ENCODE data around the gene RINT1.

Gene RINT1

GRCh38 chr7:105559926-105560325 lies 27.9 kb downstream of the RINT1 start:
- Histone ChIP-seq H2BK15ac (replicated peaks; ENCODE audit: low read depth) (no peak overlapping the region), H3K56ac (ENCODE audit: low read length) (no peak overlapping the region), H3K9ac (ENCODE audit: low read length) (no peak overlapping the region), H3K18ac (ENCODE audit: low read length) (no peak overlapping the region), H3K4me2 (ENCODE audit: low read length) (no peak overlapping the region), H2AK5ac (ENCODE audit: low read length) (no peak overlapping the region), H3K4me1 (ENCODE audit: control insufficient read depth, low read depth, low read length) (no peaks in the 10 kb centered on the region), H3K23ac (ENCODE audit: low read length) (no peak overlapping the region), H3K79me2 (ENCODE audit: control insufficient read depth, insufficient read depth, low read length) (no peaks in the 10 kb centered on the region), H4K5ac (ENCODE audit: low read length) (no peak overlapping the region), H3K4ac (ENCODE audit: low read depth, low read length) (no peak overlapping the region), H3K27me3 (ENCODE audit: insufficient read depth, low read length, poor library complexity) (no peaks in the 10 kb centered on the region), H4K8ac (ENCODE audit: low read depth, low read length) (no peak overlapping the region), H3K4me3 (ENCODE audit: low read length) (no peak overlapping the region), H2BK120ac (ENCODE audit: low read depth, low read length) (no peak overlapping the region), H3K36me3 (ENCODE audit: control insufficient read depth, insufficient read depth, low read length) (no peaks in the 10 kb centered on the region), H2BK5ac (ENCODE audit: low read length) (no peak overlapping the region), H3K27ac (ENCODE audit: low read depth, low read length) (no peak overlapping the region), H3K79me1 (ENCODE audit: low read length) (no peaks in the 10 kb centered on the region)
- no CpG with 5 or more reads among the region's 1 CpG for WGBS (ENCODE audit: extremely low coverage, insufficient coverage, low lambda C conversion rate)
- DNase-seq = no peak

- Histone ChIP-seq H3K18ac (ENCODE audit: low read length) (no peak overlapping the region), H3K56ac (ENCODE audit: low read length) (no peak overlapping the region), H3K4ac (ENCODE audit: low read depth, low read length) (no peak overlapping the region), H4K8ac (ENCODE audit: low read depth, low read length) (no peak overlapping the region), H3K23ac (ENCODE audit: low read length) (no peak overlapping the region), H3K27me3 (ENCODE audit: insufficient read depth, low read length, poor library complexity) (no peaks in the 10 kb centered on the region), H3K4me3 (ENCODE audit: low read length) (no peak overlapping the region), H3K9ac (ENCODE audit: low read length) (no peak overlapping the region), H2BK15ac (replicated peaks; ENCODE audit: low read depth) (no peak overlapping the region), H3K79me2 (ENCODE audit: control insufficient read depth, insufficient read depth, low read length) (no peaks in the 10 kb centered on the region), H3K79me1 (ENCODE audit: low read length) (no peaks in the 10 kb centered on the region), H2BK120ac (ENCODE audit: low read depth, low read length) (no peak overlapping the region), H3K36me3 (ENCODE audit: control insufficient read depth, insufficient read depth, low read length) (no peaks in the 10 kb centered on the region), H3K4me2 (ENCODE audit: low read length) (no peak overlapping the region), H2BK5ac (ENCODE audit: low read length) (no peak overlapping the region), H3K27ac (ENCODE audit: low read depth, low read length) (no peak overlapping the region), H2AK5ac (ENCODE audit: low read length) (no peak overlapping the region), H4K5ac (ENCODE audit: low read length) (no peak overlapping the region), H3K4me1 (ENCODE audit: control insufficient read depth, low read depth, low read length) (no peaks in the 10 kb centered on the region)
- no CpG with 5 or more reads among the region's 4 CpGs for WGBS (ENCODE audit: extremely low coverage, insufficient coverage, low lambda C conversion rate)
- DNase-seq = no peak
These were observed 33.2 kb downstream of the RINT1 start for GRCh38 chr7:105565190-105565589.

- Histone ChIP-seq H2BK5ac (ENCODE audit: low read length) (no peak overlapping the region), H3K4me3 (ENCODE audit: low read length) (no peak overlapping the region), H4K8ac (ENCODE audit: low read depth, low read length) (no peak overlapping the region), H2BK120ac (ENCODE audit: low read depth, low read length) (no peak overlapping the region), H3K4me1 (ENCODE audit: control insufficient read depth, low read depth, low read length) (no peaks in the 10 kb centered on the region), H3K4me2 (ENCODE audit: low read length) (no peak overlapping the region), H3K23ac (ENCODE audit: low read length) (no peak overlapping the region), H3K79me1 (ENCODE audit: low read length) (no peaks in the 10 kb centered on the region), H2AK5ac (ENCODE audit: low read length) (no peak overlapping the region), H3K18ac (ENCODE audit: low read length) (no peak overlapping the region), H4K5ac (ENCODE audit: low read length) (no peak overlapping the region), H3K4ac (ENCODE audit: low read depth, low read length) (no peak overlapping the region), H3K56ac (ENCODE audit: low read length) (no peak overlapping the region), H3K36me3 (ENCODE audit: control insufficient read depth, insufficient read depth, low read length) (no peaks in the 10 kb centered on the region), H2BK15ac (replicated peaks; ENCODE audit: low read depth) (no peak overlapping the region), H3K9ac (ENCODE audit: low read length) (no peak overlapping the region), H3K27me3 (ENCODE audit: insufficient read depth, low read length, poor library complexity) (no peaks in the 10 kb centered on the region), H3K27ac (ENCODE audit: low read depth, low read length) (no peak overlapping the region), H3K79me2 (ENCODE audit: control insufficient read depth, insufficient read depth, low read length) (no peaks in the 10 kb centered on the region)
- no peak for DNase-seq
- no CpG with 5 or more reads among the region's 2 CpGs for WGBS (ENCODE audit: extremely low coverage, insufficient coverage, low lambda C conversion rate)
These were observed 35.0 kb downstream of the RINT1 start for GRCh38 chr7:105567024-105567423.

GRCh38 chr7:105567821-105568220 lies 35.8 kb downstream of the RINT1 start:
- no peaks in the 10 kb centered on the region for H3K79me1 ChIP-seq (ENCODE audit: low read length)
- H4K8ac ChIP-seq (ENCODE audit: low read depth, low read length) = no peak overlapping the region
- H2AK5ac ChIP-seq (ENCODE audit: low read length) = no peak overlapping the region
- H3K27ac ChIP-seq (ENCODE audit: low read depth, low read length) = no peak overlapping the region
- no peak overlapping the region for H3K4me2 ChIP-seq (ENCODE audit: low read length)
- no peak overlapping the region for H3K56ac ChIP-seq (ENCODE audit: low read length)
- H2BK5ac ChIP-seq (ENCODE audit: low read length) = no peak overlapping the region
- H3K27me3 ChIP-seq (ENCODE audit: insufficient read depth, low read length, poor library complexity) = no peaks in the 10 kb centered on the region
- no peak overlapping the region for H4K5ac ChIP-seq (ENCODE audit: low read length)
- H3K4me1 ChIP-seq (ENCODE audit: control insufficient read depth, low read depth, low read length) = no peaks in the 10 kb centered on the region
- H3K9ac ChIP-seq (ENCODE audit: low read length) = no peak overlapping the region
- no CpG with 5 or more reads among the region's 3 CpGs for WGBS (ENCODE audit: extremely low coverage, insufficient coverage, low lambda C conversion rate)
- no peak overlapping the region for H3K23ac ChIP-seq (ENCODE audit: low read length)
- no peaks in the 10 kb centered on the region for H3K36me3 ChIP-seq (ENCODE audit: control insufficient read depth, insufficient read depth, low read length)
- H2BK120ac ChIP-seq (ENCODE audit: low read depth, low read length) = no peak overlapping the region
- DNase-seq = no peak
- H3K18ac ChIP-seq (ENCODE audit: low read length) = no peak overlapping the region
- no peak overlapping the region for H2BK15ac ChIP-seq (replicated peaks; ENCODE audit: low read depth)
- no peak overlapping the region for H3K4ac ChIP-seq (ENCODE audit: low read depth, low read length)
- no peaks in the 10 kb centered on the region for H3K79me2 ChIP-seq (ENCODE audit: control insufficient read depth, insufficient read depth, low read length)
- H3K4me3 ChIP-seq (ENCODE audit: low read length) = no peak overlapping the region

- no peak overlapping the region for H3K4me3 ChIP-seq (ENCODE audit: low read length)
- no peak overlapping the region for H4K5ac ChIP-seq (ENCODE audit: low read length)
- no peaks in the 10 kb centered on the region for H3K79me1 ChIP-seq (ENCODE audit: low read length)
- H4K8ac ChIP-seq (ENCODE audit: low read depth, low read length) = no peak overlapping the region
- no peak overlapping the region for H3K4ac ChIP-seq (ENCODE audit: low read depth, low read length)
- WGBS (ENCODE audit: extremely low coverage, insufficient coverage, low lambda C conversion rate) = no CpG with 5 or more reads among the region's 2 CpGs
- H3K4me2 ChIP-seq (ENCODE audit: low read length) = no peak overlapping the region
- no peak overlapping the region for H2BK120ac ChIP-seq (ENCODE audit: low read depth, low read length)
- no peak overlapping the region for H2AK5ac ChIP-seq (ENCODE audit: low read length)
- no peaks in the 10 kb centered on the region for H3K79me2 ChIP-seq (ENCODE audit: control insufficient read depth, insufficient read depth, low read length)
- no peaks in the 10 kb centered on the region for H3K4me1 ChIP-seq (ENCODE audit: control insufficient read depth, low read depth, low read length)
- DNase-seq = no peak
- no peak overlapping the region for H3K27ac ChIP-seq (ENCODE audit: low read depth, low read length)
- no peaks in the 10 kb centered on the region for H3K36me3 ChIP-seq (ENCODE audit: control insufficient read depth, insufficient read depth, low read length)
- H2BK15ac ChIP-seq (replicated peaks; ENCODE audit: low read depth) = no peak overlapping the region
- no peak overlapping the region for H2BK5ac ChIP-seq (ENCODE audit: low read length)
- no peak overlapping the region for H3K56ac ChIP-seq (ENCODE audit: low read length)
- H3K9ac ChIP-seq (ENCODE audit: low read length) = no peak overlapping the region
- no peaks in the 10 kb centered on the region for H3K27me3 ChIP-seq (ENCODE audit: insufficient read depth, low read length, poor library complexity)
- no peak overlapping the region for H3K18ac ChIP-seq (ENCODE audit: low read length)
- H3K23ac ChIP-seq (ENCODE audit: low read length) = no peak overlapping the region
These were observed 39.9 kb downstream of the RINT1 start for GRCh38 chr7:105571891-105572290.

GRCh38 chr7:105577251-105577650 lies 45.2 kb downstream of the RINT1 start:
- H3K4me3 ChIP-seq (ENCODE audit: low read length) = no peak overlapping the region
- H3K79me2 ChIP-seq (ENCODE audit: control insufficient read depth, insufficient read depth, low read length) = no peaks in the 10 kb centered on the region
- H3K18ac ChIP-seq (ENCODE audit: low read length) = no peak overlapping the region
- no peaks in the 10 kb centered on the region for H3K27me3 ChIP-seq (ENCODE audit: insufficient read depth, low read length, poor library complexity)
- no peaks in the 10 kb centered on the region for H3K4me1 ChIP-seq (ENCODE audit: control insufficient read depth, low read depth, low read length)
- no peak overlapping the region for H3K56ac ChIP-seq (ENCODE audit: low read length)
- no peak overlapping the region for H2BK5ac ChIP-seq (ENCODE audit: low read length)
- no peak overlapping the region for H2BK120ac ChIP-seq (ENCODE audit: low read depth, low read length)
- WGBS (ENCODE audit: extremely low coverage, insufficient coverage, low lambda C conversion rate) = no CpG with 5 or more reads among the region's 1 CpG
- H3K4me2 ChIP-seq (ENCODE audit: low read length) = no peak overlapping the region
- H3K79me1 ChIP-seq (ENCODE audit: low read length) = no peaks in the 10 kb centered on the region
- H4K8ac ChIP-seq (ENCODE audit: low read depth, low read length) = no peak overlapping the region
- H3K9ac ChIP-seq (ENCODE audit: low read length) = no peak overlapping the region
- H3K36me3 ChIP-seq (ENCODE audit: control insufficient read depth, insufficient read depth, low read length) = no peaks in the 10 kb centered on the region
- no peak overlapping the region for H3K4ac ChIP-seq (ENCODE audit: low read depth, low read length)
- H2BK15ac ChIP-seq (replicated peaks; ENCODE audit: low read depth) = no peak overlapping the region
- no peak overlapping the region for H4K5ac ChIP-seq (ENCODE audit: low read length)
- H3K23ac ChIP-seq (ENCODE audit: low read length) = no peak overlapping the region
- no peak for DNase-seq
- H3K27ac ChIP-seq (ENCODE audit: low read depth, low read length) = no peak overlapping the region
- no peak overlapping the region for H2AK5ac ChIP-seq (ENCODE audit: low read length)
